HEK293 (cell line): ENCODE data around the gene TBC1D19.
A peak's percentile ranks its signal among the peaks of the same experiment; 100 is the strongest.

ENCODE experiments used
- IKZF3 ChIP-seq: fragments of 450-650 bp; IDR thresholded peaks from 2 replicates; pipeline ENCODE4 v1.5.0; 2018; ENCODE audit warnings: missing biosample characterization, mild to moderate bottlenecking, missing genetic modification characterization, moderate library complexity
- KLF17 ChIP-seq: fragments of 450-650 bp; formaldehyde crosslinking; IDR thresholded peaks from 2 replicates; pipeline ENCODE4 v1.5.1; 2016; ENCODE audit warnings: missing biosample characterization, missing genetic modification characterization
- KLF7 ChIP-seq: fragments of 450-650 bp; formaldehyde crosslinking; IDR thresholded peaks from 2 replicates; pipeline ENCODE4 v1.5.1; 2016; ENCODE audit warnings: missing biosample characterization, missing genetic modification characterization, borderline replicate concordance
- MYNN ChIP-seq: fragments of 450-650 bp; formaldehyde crosslinking; IDR thresholded peaks from 2 replicates; pipeline ENCODE4 v1.5.1; 2016; ENCODE audit warnings: missing biosample characterization, missing genetic modification characterization, borderline replicate concordance
- SP7 ChIP-seq: fragments of 450-650 bp; formaldehyde crosslinking; IDR thresholded peaks from 2 replicates; pipeline ENCODE4 v1.5.1; 2016; ENCODE audit warnings: missing biosample characterization, missing genetic modification characterization
- ZBTB21 ChIP-seq: fragments of 450-650 bp; formaldehyde crosslinking; IDR thresholded peaks from 2 replicates; pipeline ENCODE4 v1.5.1; 2017; ENCODE audit warnings: missing biosample characterization, missing genetic modification characterization
- ZBTB8A ChIP-seq: fragments of 450-650 bp; formaldehyde crosslinking; IDR thresholded peaks from 2 replicates; pipeline ENCODE4 v1.5.1; 2016; ENCODE audit warnings: missing biosample characterization, missing genetic modification characterization
- ZFP37 ChIP-seq: fragments of 450-650 bp; formaldehyde crosslinking; IDR thresholded peaks from 2 replicates; pipeline ENCODE4 v1.5.1; 2016; ENCODE audit warnings: missing biosample characterization, missing genetic modification characterization
- ZFP69B ChIP-seq: fragments of 450-650 bp; formaldehyde crosslinking; IDR thresholded peaks from 2 replicates; pipeline ENCODE4 v1.5.1; 2016; ENCODE audit warnings: missing biosample characterization, missing genetic modification characterization
- ZNF121 ChIP-seq: fragments of 450-650 bp; formaldehyde crosslinking; IDR thresholded peaks from 2 replicates; pipeline ENCODE4 v1.5.1; 2016; ENCODE audit warnings: missing biosample characterization, missing genetic modification characterization
- ZNF132 ChIP-seq: fragments of 450-650 bp; formaldehyde crosslinking; IDR thresholded peaks from 2 replicates; pipeline ENCODE4 v1.5.1; 2017; ENCODE audit warnings: missing biosample characterization, missing genetic modification characterization, borderline replicate concordance
- ZNF146 ChIP-seq: fragments of 450-650 bp; formaldehyde crosslinking; IDR thresholded peaks from 2 replicates; pipeline ENCODE4 v1.5.1; 2016; ENCODE audit warnings: missing biosample characterization, missing genetic modification characterization
- ZNF175 ChIP-seq: fragments of 450-650 bp; formaldehyde crosslinking; IDR thresholded peaks from 2 replicates; pipeline ENCODE4 v1.5.1; 2016; ENCODE audit warnings: missing biosample characterization, missing genetic modification characterization
- ZNF2 ChIP-seq: fragments of 450-650 bp; formaldehyde crosslinking; IDR thresholded peaks from 2 replicates; pipeline ENCODE4 v1.5.1; 2016; ENCODE audit warnings: missing biosample characterization, missing genetic modification characterization
- ZNF302 ChIP-seq: fragments of 450-650 bp; formaldehyde crosslinking; IDR thresholded peaks from 2 replicates; pipeline ENCODE4 v1.5.1; 2016; ENCODE audit warnings: missing biosample characterization, missing genetic modification characterization, low read depth
- ZNF324 ChIP-seq: fragments of 450-650 bp; formaldehyde crosslinking; IDR thresholded peaks from 2 replicates; pipeline ENCODE4 v1.5.1; 2016; ENCODE audit warnings: missing biosample characterization, missing genetic modification characterization
- ZNF391 ChIP-seq: fragments of 450-650 bp; formaldehyde crosslinking; IDR thresholded peaks from 2 replicates; pipeline ENCODE4 v1.5.1; 2016; ENCODE audit warnings: low read depth, missing biosample characterization, missing genetic modification characterization, borderline replicate concordance
- ZNF48 ChIP-seq: fragments of 450-650 bp; formaldehyde crosslinking; IDR thresholded peaks from 2 replicates; pipeline ENCODE4 v1.5.1; 2016; ENCODE audit warnings: missing biosample characterization, missing genetic modification characterization
- ZNF558 ChIP-seq: fragments of 450-650 bp; formaldehyde crosslinking; IDR thresholded peaks from 2 replicates; pipeline ENCODE4 v1.5.1; 2016; ENCODE audit warnings: missing biosample characterization, missing genetic modification characterization
- ZNF623 ChIP-seq: fragments of 450-650 bp; formaldehyde crosslinking; IDR thresholded peaks from 2 replicates; pipeline ENCODE4 v1.5.1; 2016; ENCODE audit warnings: missing biosample characterization, missing genetic modification characterization
- ZNF629 ChIP-seq: fragments of 450-650 bp; formaldehyde crosslinking; IDR thresholded peaks from 2 replicates; pipeline ENCODE4 v1.5.1; 2017; ENCODE audit warnings: missing biosample characterization, missing genetic modification characterization
- ZNF692 ChIP-seq: fragments of 450-650 bp; formaldehyde crosslinking; IDR thresholded peaks from 2 replicates; pipeline ENCODE4 v1.5.1; 2016; ENCODE audit warnings: missing biosample characterization, missing genetic modification characterization
- ZNF785 ChIP-seq: fragments of 450-650 bp; formaldehyde crosslinking; IDR thresholded peaks from 2 replicates; pipeline ENCODE4 v1.5.1; 2016; ENCODE audit warnings: missing biosample characterization, missing genetic modification characterization
- ZNF843 ChIP-seq: fragments of 450-650 bp; formaldehyde crosslinking; IDR thresholded peaks from 2 replicates; pipeline ENCODE4 v1.5.1; 2016; ENCODE audit warnings: missing biosample characterization, missing genetic modification characterization
- ZSCAN16 ChIP-seq: fragments of 450-650 bp; formaldehyde crosslinking; IDR thresholded peaks from 2 replicates; pipeline ENCODE4 v1.5.1; 2016; ENCODE audit warnings: missing biosample characterization, missing genetic modification characterization
- TF ChIP-seq, protein P1 (sequence below): fragments of 450-650 bp; formaldehyde crosslinking; IDR thresholded peaks from 2 replicates; pipeline ENCODE4 v1.5.1; 2016; ENCODE audit warnings: missing biosample characterization, missing genetic modification characterization
- TF ChIP-seq, protein P2 (sequence below): fragments of 450-650 bp; formaldehyde crosslinking; IDR thresholded peaks from 2 replicates; pipeline ENCODE4 v1.5.1; 2016; ENCODE audit warnings: missing biosample characterization, missing genetic modification characterization, borderline replicate concordance
- TF ChIP-seq, protein P3 (sequence below): fragments of 450-650 bp; formaldehyde crosslinking; IDR thresholded peaks from 2 replicates; pipeline ENCODE4 v1.5.1; 2016; ENCODE audit warnings: missing biosample characterization, missing genetic modification characterization
- TF ChIP-seq, protein P4 (sequence below): fragments of 450-650 bp; IDR thresholded peaks from 2 replicates; pipeline ENCODE4 v1.5.1; 2018; ENCODE audit warnings: missing biosample characterization, missing genetic modification characterization

The TBC1D19 gene

DNA sequence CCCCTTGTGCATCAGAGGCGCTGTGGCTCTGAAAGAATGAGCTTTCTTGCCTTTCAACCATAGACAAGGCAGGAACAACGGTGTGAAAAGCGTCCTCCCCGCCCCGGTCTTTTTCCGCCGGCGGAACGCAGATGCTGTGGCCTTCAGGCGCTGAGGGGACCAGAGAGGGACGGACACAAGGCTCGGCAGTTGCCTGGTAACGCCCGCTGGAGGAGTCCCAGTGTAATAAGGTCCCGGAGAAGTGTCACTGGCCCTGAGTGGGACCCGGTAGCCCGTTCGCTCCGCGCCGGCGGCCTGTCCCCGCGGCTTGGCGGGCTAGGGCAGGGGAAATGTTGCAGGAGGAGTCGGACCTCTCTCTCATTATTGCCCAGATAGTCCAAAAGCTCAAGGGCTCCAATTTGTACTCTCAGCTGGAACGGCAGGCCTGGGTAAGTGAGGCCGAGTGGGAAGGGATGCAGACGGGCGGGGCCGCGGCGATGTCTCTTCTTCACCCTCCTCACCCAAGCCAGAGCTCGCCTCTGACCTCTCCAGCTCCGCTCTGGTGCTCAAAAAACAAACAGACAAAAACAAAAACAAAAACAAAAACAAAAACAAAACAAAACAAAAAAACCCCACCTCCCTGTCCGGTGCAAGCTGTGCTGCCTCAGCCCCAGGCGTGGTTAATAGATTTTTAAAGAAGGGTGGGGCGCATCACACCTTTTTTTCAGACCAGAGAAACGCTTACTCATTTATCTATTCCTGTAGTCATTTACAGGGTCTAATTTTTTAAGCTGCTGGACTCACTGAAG lies at the start of gene TBC1D19 (continued):
- peak; percentile 28; the same call in 1 of the 2 replicates for TF ChIP-seq ZNF785 (tag by site-specific recombination)
- peak; percentile 54 for TF ChIP-seq ZNF843 (tag by site-specific recombination)
- peak; percentile 89 for TF ChIP-seq ZNF2 (tag by site-specific recombination)
- peak; percentile 96 for TF ChIP-seq ZFP69B (tag by site-specific recombination)
- no peak for TF ChIP-seq ZSCAN16 (tag by site-specific recombination)
- peak; percentile 42; the same call in 1 of the 2 replicates for TF ChIP-seq ZNF558 (tag by site-specific recombination)
- TF ChIP-seq IKZF3: peak; percentile 82
- TF ChIP-seq SP7 (tag by site-specific recombination): peak; percentile 84
- no peak for TF ChIP-seq ZNF175
- TF ChIP-seq, protein P1, sequence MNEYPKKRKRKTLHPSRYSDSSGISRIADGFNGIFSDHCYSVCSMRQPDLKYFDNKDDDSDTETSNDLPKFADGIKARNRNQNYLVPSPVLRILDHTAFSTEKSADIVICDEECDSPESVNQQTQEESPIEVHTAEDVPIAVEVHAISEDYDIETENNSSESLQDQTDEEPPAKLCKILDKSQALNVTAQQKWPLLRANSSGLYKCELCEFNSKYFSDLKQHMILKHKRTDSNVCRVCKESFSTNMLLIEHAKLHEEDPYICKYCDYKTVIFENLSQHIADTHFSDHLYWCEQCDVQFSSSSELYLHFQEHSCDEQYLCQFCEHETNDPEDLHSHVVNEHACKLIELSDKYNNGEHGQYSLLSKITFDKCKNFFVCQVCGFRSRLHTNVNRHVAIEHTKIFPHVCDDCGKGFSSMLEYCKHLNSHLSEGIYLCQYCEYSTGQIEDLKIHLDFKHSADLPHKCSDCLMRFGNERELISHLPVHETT (tag by site-specific recombination): peak; percentile 86
- TF ChIP-seq, protein P2, sequence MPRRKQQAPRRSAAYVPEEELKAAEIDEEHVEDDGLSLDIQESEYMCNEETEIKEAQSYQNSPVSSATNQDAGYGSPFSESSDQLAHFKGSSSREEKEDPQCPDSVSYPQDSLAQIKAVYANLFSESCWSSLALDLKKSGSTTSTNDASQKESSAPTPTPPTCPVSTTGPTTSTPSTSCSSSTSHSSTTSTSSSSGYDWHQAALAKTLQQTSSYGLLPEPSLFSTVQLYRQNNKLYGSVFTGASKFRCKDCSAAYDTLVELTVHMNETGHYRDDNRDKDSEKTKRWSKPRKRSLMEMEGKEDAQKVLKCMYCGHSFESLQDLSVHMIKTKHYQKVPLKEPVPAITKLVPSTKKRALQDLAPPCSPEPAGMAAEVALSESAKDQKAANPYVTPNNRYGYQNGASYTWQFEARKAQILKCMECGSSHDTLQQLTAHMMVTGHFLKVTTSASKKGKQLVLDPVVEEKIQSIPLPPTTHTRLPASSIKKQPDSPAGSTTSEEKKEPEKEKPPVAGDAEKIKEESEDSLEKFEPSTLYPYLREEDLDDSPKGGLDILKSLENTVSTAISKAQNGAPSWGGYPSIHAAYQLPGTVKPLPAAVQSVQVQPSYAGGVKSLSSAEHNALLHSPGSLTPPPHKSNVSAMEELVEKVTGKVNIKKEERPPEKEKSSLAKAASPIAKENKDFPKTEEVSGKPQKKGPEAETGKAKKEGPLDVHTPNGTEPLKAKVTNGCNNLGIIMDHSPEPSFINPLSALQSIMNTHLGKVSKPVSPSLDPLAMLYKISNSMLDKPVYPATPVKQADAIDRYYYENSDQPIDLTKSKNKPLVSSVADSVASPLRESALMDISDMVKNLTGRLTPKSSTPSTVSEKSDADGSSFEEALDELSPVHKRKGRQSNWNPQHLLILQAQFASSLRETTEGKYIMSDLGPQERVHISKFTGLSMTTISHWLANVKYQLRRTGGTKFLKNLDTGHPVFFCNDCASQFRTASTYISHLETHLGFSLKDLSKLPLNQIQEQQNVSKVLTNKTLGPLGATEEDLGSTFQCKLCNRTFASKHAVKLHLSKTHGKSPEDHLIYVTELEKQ: peak; percentile 84; the same call in 1 of the 2 replicates
- peak; percentile 83 for TF ChIP-seq ZFP37 (tag by site-specific recombination)
- TF ChIP-seq MYNN (tag by site-specific recombination): peak; percentile 93
- TF ChIP-seq, protein P3, sequence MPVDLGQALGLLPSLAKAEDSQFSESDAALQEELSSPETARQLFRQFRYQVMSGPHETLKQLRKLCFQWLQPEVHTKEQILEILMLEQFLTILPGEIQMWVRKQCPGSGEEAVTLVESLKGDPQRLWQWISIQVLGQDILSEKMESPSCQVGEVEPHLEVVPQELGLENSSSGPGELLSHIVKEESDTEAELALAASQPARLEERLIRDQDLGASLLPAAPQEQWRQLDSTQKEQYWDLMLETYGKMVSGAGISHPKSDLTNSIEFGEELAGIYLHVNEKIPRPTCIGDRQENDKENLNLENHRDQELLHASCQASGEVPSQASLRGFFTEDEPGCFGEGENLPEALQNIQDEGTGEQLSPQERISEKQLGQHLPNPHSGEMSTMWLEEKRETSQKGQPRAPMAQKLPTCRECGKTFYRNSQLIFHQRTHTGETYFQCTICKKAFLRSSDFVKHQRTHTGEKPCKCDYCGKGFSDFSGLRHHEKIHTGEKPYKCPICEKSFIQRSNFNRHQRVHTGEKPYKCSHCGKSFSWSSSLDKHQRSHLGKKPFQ: peak; percentile 86
- TF ChIP-seq, protein P4, sequence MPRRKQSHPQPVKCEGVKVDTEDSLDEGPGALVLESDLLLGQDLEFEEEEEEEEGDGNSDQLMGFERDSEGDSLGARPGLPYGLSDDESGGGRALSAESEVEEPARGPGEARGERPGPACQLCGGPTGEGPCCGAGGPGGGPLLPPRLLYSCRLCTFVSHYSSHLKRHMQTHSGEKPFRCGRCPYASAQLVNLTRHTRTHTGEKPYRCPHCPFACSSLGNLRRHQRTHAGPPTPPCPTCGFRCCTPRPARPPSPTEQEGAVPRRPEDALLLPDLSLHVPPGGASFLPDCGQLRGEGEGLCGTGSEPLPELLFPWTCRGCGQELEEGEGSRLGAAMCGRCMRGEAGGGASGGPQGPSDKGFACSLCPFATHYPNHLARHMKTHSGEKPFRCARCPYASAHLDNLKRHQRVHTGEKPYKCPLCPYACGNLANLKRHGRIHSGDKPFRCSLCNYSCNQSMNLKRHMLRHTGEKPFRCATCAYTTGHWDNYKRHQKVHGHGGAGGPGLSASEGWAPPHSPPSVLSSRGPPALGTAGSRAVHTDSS: peak; percentile 20; the same call in 1 of the 2 replicates
- peak; percentile 96 for TF ChIP-seq ZNF692
- peak; percentile 89 for TF ChIP-seq ZNF391
- TF ChIP-seq ZBTB21: 0 out of 2 replicates have a peak, but pooled peaks have one; percentile 49
- TF ChIP-seq ZNF623 (tag by site-specific recombination): no peak
- TF ChIP-seq ZBTB8A (tag by site-specific recombination): peak; percentile 75
- no peak for TF ChIP-seq ZNF132 (tag by site-specific recombination)
- peak; percentile 94 for TF ChIP-seq KLF7 (tag by site-specific recombination)
- TF ChIP-seq ZNF48 (tag by site-specific recombination): no peak
- peak; percentile 79 for TF ChIP-seq ZNF629 (tag by site-specific recombination)
- TF ChIP-seq KLF17: peak; percentile 82
- peak; percentile 44 for TF ChIP-seq ZNF146 (tag by site-specific recombination)
- TF ChIP-seq ZNF121 (tag by site-specific recombination): peak; percentile 43; the same call in 1 of the 2 replicates
- peak; percentile 92 for TF ChIP-seq ZNF324 (tag by site-specific recombination)
- TF ChIP-seq ZNF302 (tag by site-specific recombination): 0 out of 2 replicates have a peak, but pooled peaks have one; percentile 32
